HG02840 (cell line): Measurements from ENCODE around the gene COL23A1.
"Not testable (repeated sequence)": the region's sequence is repeated elsewhere in the genome, so short reads cannot be mapped to it uniquely, and the experiment has no call there.

Experiments used
- ATAC-seq: cut with Tn5 transposase; IDR thresholded peaks from one replicate; pipeline ENCODE4 v1.9.1; 2021; ENCODE audit warnings: mild to moderate bottlenecking, moderate library complexity, moderate number of reproducible peaks; ENCODE audit not compliant: unreplicated experiment, low FRiP score

The COL23A1 gene

GRCh38 chr5:178319541-178320041 is 270.6 kb downstream of the COL23A1 start:
- ATAC-seq: no peak

GRCh38 chr5:178318893-178319292 is 271.3 kb downstream of the COL23A1 start:
- no peak for ATAC-seq

- ATAC-seq: no peak
Observed at GRCh38 chr5:178318382-178318781, 271.8 kb downstream of the COL23A1 start.

GRCh38 chr5:178317727-178318126 is 272.5 kb downstream of the COL23A1 start:
- ATAC-seq: not testable (repeated sequence)

- ATAC-seq: no peak
Observed at GRCh38 chr5:178314961-178315820, 275.0 kb downstream of the COL23A1 start.

- no peak for ATAC-seq
Observed at GRCh38 chr5:178314061-178314660, 276.0 kb downstream of the COL23A1 start.

GRCh38 chr5:178313316-178313715 is 276.9 kb downstream of the COL23A1 start:
- no peak for ATAC-seq

- no peak for ATAC-seq
Observed at GRCh38 chr5:178312880-178313282, 277.3 kb downstream of the COL23A1 start.

- ATAC-seq: no peak
Observed at GRCh38 chr5:178310130-178310865, 279.9 kb downstream of the COL23A1 start.

GRCh38 chr5:178309271-178310013 is 280.8 kb downstream of the COL23A1 start:
- no peak for ATAC-seq

- ATAC-seq: no peak
Observed at GRCh38 chr5:178308541-178309092, 281.6 kb downstream of the COL23A1 start.

GRCh38 chr5:178307267-178308045 is 282.7 kb downstream of the COL23A1 start:
- ATAC-seq: no peak

GRCh38 chr5:178306430-178307225 is 283.6 kb downstream of the COL23A1 start:
- no peak for ATAC-seq

- no peak for ATAC-seq
Observed at GRCh38 chr5:178305801-178306200, 284.4 kb downstream of the COL23A1 start.

GRCh38 chr5:178304761-178305645 is 285.2 kb downstream of the COL23A1 start:
- no peak for ATAC-seq

GRCh38 chr5:178304016-178304415 is 286.2 kb downstream of the COL23A1 start:
- no peak for ATAC-seq

GRCh38 chr5:178302321-178302720 is 287.9 kb downstream of the COL23A1 start:
- ATAC-seq: not testable (repeated sequence)
